HepG2 (cell line): ENCODE results near the gene EPHX1. TPM values are rescaled to one million over a fixed set of nuclear protein-coding genes. Genes with fewer than 3 reads are reported as not detected.

ENCODE experiments used
- ATAC-seq: fragments of 200-7000 bp; cut with Tn5 transposase; 3 replicates; pipeline ENCODE4 v1.9.1; 2020; ENCODE audit warnings: mild to moderate bottlenecking, moderate library complexity
- BruUV-seq: library from RNA; stranded (reverse); fragments of 400-500 nt; replicated peaks from 2 replicates; lab custom pipeline; 2021; lab: Mats Ljungman, UMichigan
- CTCF ChIA-PET: fragments of 300-600 bp; formaldehyde crosslinking; extraction: SDS; loops from one replicate; lab custom pipeline; 2021; ENCODE audit warnings: low total read pairs, inconsistent platforms, low intra/inter-chr PET ratio; lab: Yijun Ruan, JAX
- POLR2A ChIA-PET: fragments of 350-600 bp; sonication (Branson Sonifier 250); formaldehyde crosslinking; loops from one replicate; lab custom pipeline; 2020; ENCODE audit warnings: antibody characterized with exemption, inconsistent platforms; lab: Yijun Ruan, JAX
- DNase-seq: peaks from one replicate; pipeline ENCODE4 v3.0.0-alpha.2; 2015; ENCODE audit warnings: low spot score
- FAIRE-seq: peaks from 3 replicates; lab custom pipeline; 2011; peaks lifted over from hg19 to GRCh38; lab: Jason Lieb, UNC
- H2AFZ ChIP-seq: one replicate; pipeline ENCODE4 v1.6.1; 2011; ENCODE audit warnings: low read length, inconsistent platforms
- H3K27ac ChIP-seq: fragments of 300-600 bp; 3 replicates; pipeline ENCODE4 v1.8.0; 2011; ENCODE audit warnings: mixed run types, mild to moderate bottlenecking, mixed read lengths, low read length, inconsistent platforms; ENCODE audit not compliant: insufficient read depth; ENCODE audit errors: extremely low read length
- H3K27me3 ChIP-seq, 2 experiments: fragments of 200-600 bp in 1 of 2; 2 replicates in 1 of 2; 3 replicates in 1 of 2; pipeline versions ENCODE4 v1.6.0 to v1.8.0; 2011; ENCODE audit warnings: low read length in 2 of 2, mild to moderate bottlenecking in 2 of 2, moderate library complexity in 2 of 2, inconsistent platforms in 1 of 2; ENCODE audit not compliant: insufficient read depth in 2 of 2, control insufficient read depth in 1 of 2
- H3K36me3 ChIP-seq, 2 experiments: fragments of 200-600 bp in 1 of 2; replicated peaks in 1 of 2; 2 replicates in 1 of 2; 3 replicates in 1 of 2; pipeline versions ENCODE4 v1.5.1 to v1.8.0; 2011; ENCODE audit warnings: low read length in 2 of 2, inconsistent platforms in 1 of 2; ENCODE audit not compliant: insufficient read depth in 2 of 2, control insufficient read depth in 1 of 2
- H3K4me1 ChIP-seq: 2 replicates; pipeline ENCODE4 v1.5.1; 2012; ENCODE audit warnings: low read length, inconsistent platforms; ENCODE audit not compliant: insufficient read depth
- H3K4me2 ChIP-seq: 2 replicates; pipeline ENCODE4 v1.6.0; 2011; ENCODE audit warnings: low read depth, low read length, inconsistent platforms
- H3K4me3 ChIP-seq, 3 experiments: fragments of 200-600 bp in 1 of 3; sonication (generic), shearing (Covaris generic) in 1 of 3; replicated peaks in 1 of 3; 2 replicates each; pipeline ENCODE4 v1.5.1; 2011 to 2016; ENCODE audit warnings: low read length in 3 of 3, inconsistent platforms in 2 of 3, low read depth in 2 of 3, mild to moderate bottlenecking in 2 of 3, control low read depth in 1 of 3, mixed read lengths in 1 of 3; ENCODE audit not compliant: insufficient read depth in 1 of 3
- H3K79me2 ChIP-seq: one replicate; pipeline ENCODE4 v1.6.1; 2011; ENCODE audit warnings: low read length, inconsistent platforms; ENCODE audit not compliant: insufficient read depth
- H3K9ac ChIP-seq: 2 replicates; pipeline ENCODE4 v1.6.0; 2011; ENCODE audit warnings: mild to moderate bottlenecking, low read depth, low read length, inconsistent platforms; ENCODE audit not compliant: insufficient read depth
- H3K9me3 ChIP-seq: 2 replicates; pipeline ENCODE4 v1.5.1; 2012; ENCODE audit warnings: mild to moderate bottlenecking, low read length
- H4K20me1 ChIP-seq: 2 replicates; pipeline ENCODE4 v1.6.0; 2011; ENCODE audit warnings: inconsistent platforms, mild to moderate bottlenecking, low read length, moderate library complexity; ENCODE audit not compliant: insufficient read depth
- E2F1 ChIP-seq: sonication (generic); formaldehyde crosslinking; IDR thresholded peaks from 2 replicates; pipeline ENCODE4 v1.5.0; 2020; ENCODE audit warnings: missing genetic modification reagents
- FOSL2 ChIP-seq: sonication (generic); formaldehyde crosslinking; IDR thresholded peaks from 2 replicates; pipeline ENCODE4 v1.4.0; 2020; ENCODE audit warnings: missing genetic modification reagents
- GABPB1 ChIP-seq: IDR thresholded peaks from 2 replicates; pipeline ENCODE4 v1.6.1; 2016; ENCODE audit warnings: mild to moderate bottlenecking, missing genetic modification reagents, moderate library complexity, missing compliant biosample characterization
- GPBP1L1 ChIP-seq: sonication (generic); formaldehyde crosslinking; IDR thresholded peaks from 2 replicates; pipeline ENCODE4 v1.5.0; 2020; ENCODE audit warnings: mild to moderate bottlenecking, missing genetic modification reagents
- GZF1 ChIP-seq: sonication (generic); formaldehyde crosslinking; IDR thresholded peaks from 2 replicates; pipeline ENCODE4 v1.5.1; 2020; ENCODE audit warnings: mild to moderate bottlenecking, missing genetic modification reagents
- PITX1 ChIP-seq: sonication (generic); formaldehyde crosslinking; IDR thresholded peaks from 2 replicates; pipeline ENCODE4 v1.5.1; 2020; ENCODE audit warnings: mild to moderate bottlenecking, missing genetic modification reagents
- SNAPC5 ChIP-seq: sonication (generic); formaldehyde crosslinking; IDR thresholded peaks from 2 replicates; pipeline ENCODE4 v1.8.1; 2023; ENCODE audit warnings: mild to moderate bottlenecking, missing genetic modification reagents, borderline replicate concordance
- SOX13 ChIP-seq, 3 experiments: fragments of 450-650 bp in 1 of 3; sonication (generic) in 1 of 3; formaldehyde crosslinking in 1 of 3; IDR thresholded peaks in 2 of 3; conservative IDR thresholded peaks in 1 of 3; 2 replicates each; pipeline versions ENCODE4 v1.5.0 to v1.6.1; 2016 to 2020; ENCODE audit warnings: antibody characterized with exemption in 1 of 3, mild to moderate bottlenecking in 1 of 3, missing compliant biosample characterization in 1 of 3, missing genetic modification reagents in 1 of 3, moderate library complexity in 1 of 3
- TBX2 ChIP-seq: sonication (generic); formaldehyde crosslinking; IDR thresholded peaks from 2 replicates; pipeline ENCODE4 v1.5.0; 2020; ENCODE audit warnings: missing genetic modification reagents, mild to moderate bottlenecking, borderline replicate concordance
- TFAP4 ChIP-seq: sonication (generic); IDR thresholded peaks from 2 replicates; pipeline ENCODE4 v1.6.1; 2016; ENCODE audit warnings: low read depth, borderline replicate concordance
- ZKSCAN1 ChIP-seq: fragments of 150-350 bp; IDR thresholded peaks from 2 replicates; pipeline ENCODE4 v1.6.1; 2014; ENCODE audit warnings: low read length
- ZMAT3 ChIP-seq: sonication (generic); formaldehyde crosslinking; conservative IDR thresholded peaks from 2 replicates; pipeline ENCODE4 v1.7.0; 2021; ENCODE audit warnings: missing genetic modification reagents
- ZNF180 ChIP-seq: sonication (generic); formaldehyde crosslinking; IDR thresholded peaks from 2 replicates; pipeline ENCODE4 v1.4.0; 2020; ENCODE audit warnings: low read depth, missing genetic modification reagents, borderline replicate concordance
- ZNF24 ChIP-seq: fragments of 450-650 bp; IDR thresholded peaks from 2 replicates; pipeline ENCODE4 v1.6.1; 2017; ENCODE audit warnings: antibody characterized with exemption, mild to moderate bottlenecking
- ZNF33A ChIP-seq: sonication (generic); formaldehyde crosslinking; IDR thresholded peaks from 2 replicates; pipeline ENCODE4 v1.5.1; 2020; ENCODE audit warnings: missing genetic modification reagents, mild to moderate bottlenecking, moderate library complexity, borderline replicate concordance
- WGBS: methylation state at CpG from one replicate; pipeline ENCODE4 v1.1.6; 2017; ENCODE audit warnings: low lambda C conversion rate; 5-methylcytosine and 5-hydroxymethylcytosine counted together
- in situ Hi-C: cut with HindIII; loops from 2 replicates; pipeline ENCODE4 v1.10.0; 2017; ENCODE audit warnings: low pct_unique_long_range_greater_than_20kb; ENCODE audit not compliant: extremely low pct_ligation_motif_present
- intact Hi-C: fragments of 100-400 bp; cut with micrococcal nuclease; formaldehyde crosslinking; loops from one replicate; pipeline ENCODE4 v1.10.0; 2022; ENCODE audit not compliant: unreplicated experiment
- polyA plus RNA-seq, 8 experiments: library from polyadenylated mRNA; depleted of rRNA in 3 of 8; stranded (reverse) in 7 of 8; unstranded in 1 of 8; fragments of >200 nt; fragmentation: Illumina TruSeq in 4 of 8; extraction: Trizol in 4 of 8; gene quantifications; 2 replicates each; pipeline versions ENCODE4 v1.2.1 to v1.2.3, GENCODE V29; 2011 to 2016; ENCODE audit warnings: low read depth in 4 of 8, missing spikeins in 1 of 8, mixed read lengths in 1 of 8; ENCODE audit not compliant: insufficient read depth in 1 of 8
- total RNA-seq, 5 experiments: library from RNA; depleted of rRNA; stranded (reverse); fragments of >200 nt; fragmentation: Illumina TruSeq; extraction: Trizol; gene quantifications; 2 replicates each; pipeline ENCODE4 v1.2.3, GENCODE V29; 2016; ENCODE audit warnings: low read depth in 1 of 5

Gene EPHX1
- total and polyA plus RNA-seq, 2 of the 13 experiments (the other 11 are each of a cell fraction or from before 2014, with no cell fraction given), result 27.7 to 36.5 TPM

- TF ChIP-seq SNAPC5 (CRISPR knock-in tag) (no peak), GABPB1 (CRISPR knock-in tag) (no peak), TFAP4 (no peak), E2F1 (CRISPR knock-in tag) (no peak)
- TF ChIP-seq, all 625 proteins: peak for 0
Observed at GRCh38 chr1:225870911-225871310, 61.0 kb downstream of the EPHX1 start (continued).

- DNase-seq, result no peak
- 92% methylated on average over 10 of the region's 11 CpGs for WGBS
- Histone ChIP-seq H3K27me3 (no peaks in the 10 kb centered on the region), H2AFZ (no peak overlapping the region), H3K4me1 (peaks cover 8% of the 10 kb centered on the region; the same call in 1 of the 2 replicates), H3K27ac (no peak overlapping the region), H3K79me2 (no peaks in the 10 kb centered on the region), H3K4me2 (no peak overlapping the region), H3K9ac (no peak overlapping the region), H3K4me3 (no peak overlapping the region), H4K20me1 (no peaks in the 10 kb centered on the region), H3K36me3 (peaks cover 18 to 73% of the 10 kb centered on the region in 2 experiments), H3K9me3 (no peaks in the 10 kb centered on the region)
- CTCF ChIA-PET, result no interaction called here
- POLR2A ChIA-PET, result interaction anchor here (2.2 kb wide), 1 partner anchor 11 kb away, joined by 12 read pairs; the partner anchor contains the start of gene TMEM63A
- intact Hi-C loops (no loop called here), in situ Hi-C loops (no loop called here)
- no peak for FAIRE-seq
- TF ChIP-seq ZMAT3 (CRISPR knock-in tag), result no peak
- peak; percentile 60; the same call in 1 of the 2 replicates for TF ChIP-seq ZKSCAN1
- TF ChIP-seq FOSL2 (CRISPR knock-in tag), result 0 out of 2 replicates have a peak, but pooled peaks have one; percentile 22
- TF ChIP-seq ZNF33A, result no peak
- no peak for TF ChIP-seq GZF1 (CRISPR knock-in tag)
- TF ChIP-seq GPBP1L1, result no peak
- 0 out of 2 replicates have a peak, but pooled peaks have one; percentile 18 for TF ChIP-seq TBX2
- TF ChIP-seq SOX13 (IDR thresholded peaks at IDR 0.05), result no peak
- 0 out of 4 replicates have a peak, but pooled peaks of 1 of the 2 experiments have one; percentile 7 for TF ChIP-seq SOX13 (CRISPR knock-in tag; conservative IDR thresholded peaks at IDR 0.05 in 1 of 2, IDR thresholded peaks at IDR 0.05 in 1 of 2)
- TF ChIP-seq ZNF180 (CRISPR knock-in tag), result no peak
- TF ChIP-seq ZNF24, result no peak
- no peak for TF ChIP-seq PITX1 (CRISPR knock-in tag)
- ATAC-seq, result no peak
- BruUV-seq, result no TSS peak
Observed at GRCh38 chr1:225871359-225872074, 61.6 kb downstream of the EPHX1 start.
